IPS DF 4.7 (cell line): Measurements from ENCODE around the gene RNU5B-1.

Source experiments
- DNase-seq: peaks from one replicate; pipeline ENCODE4 v3.0.0-alpha.2; 2013; ENCODE audit warnings: low spot score; ENCODE audit errors: extremely low read depth

RNU5B-1 gene

DNA sequence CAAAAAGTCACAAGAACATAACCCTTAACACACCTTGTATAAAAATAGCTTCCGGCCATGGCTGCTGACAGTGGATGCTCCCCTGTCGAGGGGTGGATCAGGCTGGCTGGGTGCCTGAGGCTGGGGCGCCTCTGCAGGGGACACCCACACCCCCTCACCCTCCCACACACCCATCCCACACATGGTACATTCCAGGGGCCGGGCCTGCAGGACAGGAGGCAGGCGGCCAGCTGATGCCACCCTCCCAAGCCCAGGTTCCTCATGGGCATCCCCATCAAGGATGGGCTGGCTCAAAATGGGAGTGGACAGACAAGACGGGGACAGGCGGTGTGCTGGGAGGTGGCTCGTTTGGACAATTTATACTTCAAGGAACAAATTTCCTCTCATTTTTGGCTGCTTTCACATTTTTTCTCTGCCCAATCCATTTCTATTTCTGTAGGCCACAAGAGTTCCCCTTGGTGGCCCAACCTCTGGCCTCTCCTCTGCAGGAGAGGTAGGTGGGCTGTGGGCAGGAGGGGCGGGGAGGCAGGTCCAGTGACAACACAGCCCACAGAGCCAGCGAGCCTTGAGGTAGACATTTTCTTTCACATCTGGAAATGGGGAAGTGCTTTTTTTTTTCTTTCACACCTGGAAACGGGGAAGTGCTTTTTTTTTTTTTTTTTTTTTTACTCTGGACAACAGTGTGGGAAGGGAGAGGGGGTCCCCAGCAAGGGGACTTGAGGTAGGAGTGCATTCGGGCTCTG lies 23.3 kb downstream of the RNU5B-1 start:
- no peak for DNase-seq

DNA sequence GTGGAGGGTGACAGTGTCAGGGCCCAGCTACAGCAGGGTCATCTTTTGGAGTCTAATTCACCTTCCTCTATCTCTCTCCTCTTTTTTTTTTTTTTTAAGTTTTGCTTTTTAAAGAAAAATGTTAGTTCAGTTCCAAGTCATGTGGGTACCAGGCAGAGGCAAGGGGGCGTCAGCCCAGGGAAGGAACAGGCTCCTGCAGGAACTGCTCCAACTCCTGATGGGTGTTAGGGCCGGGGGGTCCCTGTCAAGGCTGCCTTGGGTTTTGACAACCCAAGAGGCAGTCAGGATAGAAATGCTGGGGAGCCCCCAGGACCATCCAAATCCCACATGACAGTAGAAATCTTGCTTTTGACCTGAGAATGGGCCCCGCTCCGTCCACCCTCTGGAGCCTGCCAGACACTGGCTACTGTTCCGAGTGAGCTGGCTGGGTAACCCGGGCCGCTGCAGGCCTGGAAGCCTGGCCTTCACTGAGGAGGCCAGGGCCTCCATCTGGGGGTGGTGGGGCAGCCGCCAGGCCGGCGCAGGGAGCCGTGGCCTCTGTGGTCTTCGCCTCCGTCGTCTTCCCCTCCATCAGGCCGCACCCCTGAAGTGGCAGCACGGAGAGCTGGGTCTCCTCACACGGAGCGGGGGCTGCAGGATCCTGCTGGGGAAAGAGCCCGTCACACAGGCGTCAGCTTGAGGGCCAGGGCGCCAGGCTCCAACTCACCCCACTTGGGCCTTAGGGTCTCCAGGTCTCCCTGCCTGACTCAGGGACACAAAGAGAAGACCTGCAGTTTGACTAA lies 24.2 kb downstream of the RNU5B-1 start:
- no peak for DNase-seq

- DNase-seq, result no peak
Measured at GRCh38 chr15:65329288-65329983, 25.0 kb downstream of the RNU5B-1 start.

- no peak for DNase-seq
Measured at GRCh38 chr15:65329984-65330735, 25.7 kb downstream of the RNU5B-1 start.

DNA sequence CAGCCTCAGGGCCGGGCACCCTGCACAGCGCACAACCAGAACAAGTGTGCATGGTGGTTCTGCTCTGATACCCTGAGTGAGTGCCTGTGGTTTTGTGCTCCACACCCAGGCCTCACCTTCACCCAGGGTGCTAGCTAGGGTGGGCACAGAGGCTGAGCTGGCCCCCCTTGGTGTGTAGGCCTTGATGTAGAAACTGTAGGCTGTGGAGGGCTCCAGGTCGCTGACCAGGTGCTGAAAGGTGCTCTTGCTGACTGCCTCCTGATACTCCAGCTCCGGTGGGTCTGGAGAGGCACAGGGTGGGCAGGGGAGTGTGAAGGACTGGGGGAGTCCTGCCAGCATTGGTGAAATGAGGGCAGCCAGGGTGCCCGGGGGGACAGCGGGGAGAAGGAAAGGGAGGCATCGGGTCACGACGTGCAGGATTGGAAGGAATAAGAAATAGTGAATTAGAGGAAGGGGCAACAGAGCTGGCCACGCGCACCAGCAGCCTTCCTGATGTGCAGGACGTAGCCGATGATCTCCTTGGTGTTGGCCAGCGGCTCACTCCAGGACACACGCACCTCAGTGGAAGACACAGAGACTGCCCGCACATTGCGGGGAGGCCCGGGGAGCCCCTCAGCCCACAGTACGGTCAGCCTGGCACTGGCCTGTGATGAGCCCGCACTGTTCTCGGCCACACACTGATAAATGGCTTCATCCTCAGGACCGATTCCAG lies 26.6 kb downstream of the RNU5B-1 start:
- DNase-seq, result no peak

DNA sequence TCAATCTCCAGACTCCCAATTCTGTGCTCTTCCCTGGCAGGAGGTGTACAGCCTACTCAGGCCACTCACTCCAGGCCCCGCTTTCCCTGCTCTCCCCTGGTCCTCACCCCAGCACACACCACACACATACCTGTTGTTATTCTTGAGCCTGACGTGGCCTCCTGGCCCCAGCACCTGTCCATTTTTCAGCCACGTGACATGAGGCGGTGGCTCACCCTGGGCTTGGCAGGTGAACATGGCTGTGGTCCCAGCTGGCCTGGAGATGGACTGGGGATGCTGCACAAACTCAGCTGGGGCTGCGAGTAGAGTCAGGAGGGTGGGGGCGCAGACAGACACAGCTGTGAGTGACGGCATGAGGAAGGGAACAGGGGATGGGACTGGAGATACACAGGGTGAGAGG lies 27.3 kb downstream of the RNU5B-1 start:
- no peak for DNase-seq

GRCh38 chr15:65332391-65333147 lies 28.1 kb downstream of the RNU5B-1 start:
- DNase-seq, result no peak

DNA sequence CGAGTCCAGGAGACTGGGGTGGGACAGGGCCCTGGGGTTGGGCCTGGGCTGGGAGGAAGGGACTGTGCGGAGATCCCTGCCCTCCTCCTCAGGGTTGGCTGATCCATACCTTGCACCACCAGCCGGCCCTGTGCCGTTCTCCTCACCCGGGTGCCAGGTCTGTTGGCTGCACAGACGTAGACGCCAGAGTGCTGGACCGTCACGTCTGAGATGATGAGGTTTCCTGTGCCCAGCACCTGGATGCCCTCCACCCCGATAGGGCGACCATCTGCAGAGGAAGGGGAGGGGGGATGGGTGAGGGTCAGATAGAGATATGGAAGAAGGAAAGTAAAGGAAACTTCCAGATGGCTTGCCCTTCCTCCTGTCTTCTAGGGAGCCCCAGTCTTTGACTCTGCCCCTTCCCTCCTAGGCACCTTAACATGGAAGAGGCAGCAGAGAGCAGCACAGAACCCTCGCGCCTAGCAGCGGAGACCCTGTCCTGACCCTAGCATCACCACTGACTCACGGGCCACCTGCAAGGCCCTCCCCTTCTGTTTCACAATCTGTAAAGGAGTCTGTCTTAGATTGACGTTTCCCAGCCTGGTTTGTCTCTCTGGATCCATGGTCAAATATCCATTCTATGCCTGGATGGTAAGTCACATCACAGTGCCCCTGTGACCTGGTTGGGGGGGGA lies 28.8 kb downstream of the RNU5B-1 start:
- DNase-seq, result no peak

DNA sequence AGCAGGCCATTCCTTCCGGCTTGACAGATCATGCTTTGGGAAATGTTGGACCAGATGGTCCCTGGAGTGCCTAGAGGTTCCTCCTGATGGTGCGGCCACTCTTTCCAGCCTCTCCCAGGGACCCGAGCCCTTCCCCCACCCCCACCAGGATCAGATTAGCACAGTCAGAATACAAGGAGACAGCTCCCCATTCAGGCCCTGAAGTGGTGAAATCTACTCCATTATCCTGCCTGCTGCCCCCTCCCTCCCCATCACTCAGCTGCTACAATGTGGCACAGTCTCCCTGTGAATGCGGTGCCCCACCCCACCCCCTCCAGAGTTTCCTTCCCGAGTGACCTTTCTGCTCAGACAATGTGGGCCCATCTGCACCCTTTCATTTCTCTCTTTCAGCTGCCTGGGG lies 29.4 kb downstream of the RNU5B-1 start:
- no peak for DNase-seq

GRCh38 chr15:65334586-65335231 lies 30.2 kb downstream of the RNU5B-1 start:
- DNase-seq, result no peak

DNA sequence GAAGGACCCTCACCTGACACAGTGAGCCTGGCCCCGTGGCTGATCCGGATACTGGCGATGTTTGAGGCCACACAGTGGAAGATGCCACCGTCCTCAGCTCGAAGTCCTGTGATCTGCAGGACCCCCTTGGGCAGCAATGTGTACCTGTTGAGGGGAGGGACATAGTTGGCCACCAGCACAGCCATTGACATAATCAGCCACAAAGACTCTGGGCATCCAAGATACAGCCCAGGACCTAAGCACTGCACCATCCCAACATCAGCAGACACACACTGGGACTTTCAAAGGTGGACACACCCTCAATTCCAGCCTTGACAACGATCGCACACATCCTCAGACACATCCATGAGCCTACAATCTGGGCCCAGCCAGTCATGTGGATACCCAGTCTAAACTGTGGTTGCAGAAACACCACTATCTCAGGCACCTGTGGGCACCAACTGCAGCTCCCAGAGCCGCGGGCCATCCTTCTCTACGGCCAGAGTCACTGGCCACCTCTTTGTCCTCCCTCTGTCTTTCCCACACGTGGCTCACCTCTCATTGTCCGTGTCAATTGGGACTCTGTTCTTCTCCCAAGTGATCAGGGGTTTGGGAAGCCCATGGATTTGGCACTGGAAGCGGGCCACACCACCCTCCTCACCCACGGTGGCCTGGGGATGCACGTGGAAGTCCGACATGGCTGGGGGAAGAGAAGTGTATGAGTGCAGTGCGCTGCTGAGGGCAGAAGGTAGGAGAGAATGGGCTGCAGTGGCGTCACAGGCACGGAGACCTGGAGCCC lies 31.0 kb downstream of the RNU5B-1 start:
- DNase-seq, result no peak

DNA sequence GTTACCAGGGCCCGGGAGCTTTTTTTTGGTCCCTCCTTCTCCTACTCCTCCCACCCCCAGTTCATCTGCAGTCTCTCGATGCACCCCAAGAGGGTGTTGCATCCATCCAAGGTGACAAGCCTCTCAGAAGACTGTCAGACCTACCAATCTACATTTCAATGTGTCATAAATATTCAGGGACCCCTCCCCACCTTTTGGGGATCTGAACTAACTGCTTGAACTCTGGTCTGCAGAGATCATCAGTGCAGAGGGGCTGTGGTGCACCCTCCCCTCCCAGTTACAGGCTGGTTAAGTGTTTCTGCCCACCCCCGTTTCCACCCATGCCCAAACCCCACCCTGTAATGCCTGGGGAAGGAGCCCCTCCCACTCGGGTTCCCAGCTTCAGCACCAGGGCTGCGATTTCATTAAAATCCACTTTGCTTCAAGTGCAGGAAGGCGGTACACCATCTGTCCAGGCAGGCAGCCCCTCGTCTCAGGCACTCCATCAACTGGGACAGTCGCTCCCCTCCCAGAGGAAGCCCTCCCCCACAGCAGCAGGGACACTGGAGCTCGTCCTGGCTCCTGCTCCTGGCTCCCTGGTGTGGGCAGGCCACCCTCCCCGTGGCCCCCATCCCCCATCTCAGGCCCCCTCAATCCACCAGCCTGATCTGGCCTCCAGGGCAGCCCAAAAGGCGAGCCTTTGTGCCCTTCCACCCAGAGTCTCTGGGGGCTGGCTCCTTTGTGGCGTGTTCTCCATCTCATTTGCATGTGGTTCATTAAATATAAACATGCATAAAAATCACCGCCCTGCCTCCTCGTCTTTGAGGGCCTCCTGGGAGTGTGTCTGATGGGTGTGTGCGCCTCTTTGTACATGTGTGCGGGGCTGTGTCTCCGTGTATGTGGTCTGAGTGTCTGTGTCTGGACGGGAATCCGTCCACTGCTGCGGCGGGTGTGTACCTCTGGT lies 32.3 kb downstream of the RNU5B-1 start:
- no peak for DNase-seq

DNA sequence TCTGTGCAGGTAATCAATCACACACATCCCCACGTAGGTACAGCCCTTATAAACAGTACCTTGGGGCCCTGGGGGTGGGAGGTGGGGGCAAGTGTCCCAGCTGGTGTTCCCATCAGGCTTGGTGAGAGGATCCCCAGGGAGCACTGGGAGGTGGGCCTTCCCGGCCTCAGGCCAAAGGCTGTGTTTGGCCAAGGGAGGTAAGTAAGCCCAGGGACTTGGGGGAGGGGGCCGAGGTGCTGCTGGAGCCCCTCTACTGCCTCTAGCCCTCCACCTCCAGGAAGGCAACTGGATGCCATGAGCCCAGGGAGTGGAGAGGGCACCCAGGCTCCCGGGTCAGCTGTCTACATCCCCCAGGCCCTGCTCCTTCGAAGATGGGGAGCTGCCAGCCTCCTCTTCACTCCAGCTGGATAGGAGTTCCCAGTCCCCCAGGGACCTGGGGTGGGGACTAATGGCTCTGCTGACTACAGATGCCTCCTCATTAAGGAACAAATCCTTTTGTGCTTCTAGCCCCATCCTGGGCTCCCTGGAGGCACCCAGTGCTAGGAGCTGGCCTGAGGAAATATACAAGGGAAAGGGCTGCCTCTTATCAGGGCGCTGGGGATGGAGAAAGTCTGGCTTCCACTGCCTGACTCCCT lies 33.1 kb downstream of the RNU5B-1 start:
- DNase-seq, result no peak

DNA sequence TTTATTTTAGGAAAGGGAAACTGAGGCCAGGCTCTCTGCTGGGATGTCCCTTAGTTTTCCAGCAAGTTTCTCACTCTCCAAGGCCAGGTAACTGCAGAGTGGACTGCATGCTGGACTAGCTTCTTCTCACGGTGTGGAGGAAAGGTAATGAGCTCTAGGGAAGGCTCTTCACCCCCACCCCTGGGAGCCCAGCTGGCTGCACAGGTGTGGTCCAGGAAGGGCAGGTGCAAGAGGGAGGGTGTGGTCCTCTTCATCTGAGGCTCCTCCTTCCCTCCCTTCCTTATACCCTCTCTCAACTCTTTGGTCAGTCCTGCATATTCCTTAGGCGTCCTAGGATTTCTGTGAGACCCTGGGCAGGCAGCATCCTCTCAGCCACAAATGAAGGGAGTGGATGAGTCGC lies 33.9 kb downstream of the RNU5B-1 start:
- DNase-seq, result no peak

GRCh38 chr15:65338823-65339222 lies 34.3 kb downstream of the RNU5B-1 start:
- no peak for DNase-seq

- no peak for DNase-seq
Measured at GRCh38 chr15:65339416-65339815, 34.9 kb downstream of the RNU5B-1 start.

DNA sequence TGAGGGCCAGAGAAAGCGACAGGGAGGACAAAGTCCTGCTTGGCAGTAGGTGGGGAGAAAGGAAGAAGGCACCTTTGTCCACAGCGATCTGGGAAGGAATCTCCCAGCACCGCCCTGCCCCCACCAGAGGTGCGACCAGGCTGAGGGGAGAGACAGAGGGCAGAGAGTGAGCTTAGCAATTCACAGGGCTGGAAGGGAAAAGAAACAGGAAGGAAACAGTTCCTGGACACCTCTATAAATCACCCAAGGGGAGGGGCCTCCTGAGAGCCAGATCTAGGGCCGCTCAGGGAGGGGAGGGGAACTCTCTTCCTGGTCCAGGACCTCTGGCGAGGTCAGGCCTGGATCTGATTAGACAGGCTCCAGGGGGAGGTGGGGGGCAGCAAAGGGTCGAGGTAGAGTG lies 35.4 kb downstream of the RNU5B-1 start:
- no peak for DNase-seq
